CD4-positive, alpha-beta T cell treated with Interferon alpha-2 for 1 hour (primary cell): ENCODE data around the gene ZNF410.
A peak's percentile ranks its signal among the peaks of the same experiment; 100 is the strongest.
"Not testable (repeated sequence)": the region's sequence is repeated elsewhere in the genome, so short reads cannot be mapped to it uniquely, and the experiment has no call there.

ENCODE experiments used
- DNase-seq, 2 donors: peaks; one replicate each; pipeline ENCODE4 v3.0.0-alpha.2; 2020 to 2022

The ZNF410 gene

DNA sequence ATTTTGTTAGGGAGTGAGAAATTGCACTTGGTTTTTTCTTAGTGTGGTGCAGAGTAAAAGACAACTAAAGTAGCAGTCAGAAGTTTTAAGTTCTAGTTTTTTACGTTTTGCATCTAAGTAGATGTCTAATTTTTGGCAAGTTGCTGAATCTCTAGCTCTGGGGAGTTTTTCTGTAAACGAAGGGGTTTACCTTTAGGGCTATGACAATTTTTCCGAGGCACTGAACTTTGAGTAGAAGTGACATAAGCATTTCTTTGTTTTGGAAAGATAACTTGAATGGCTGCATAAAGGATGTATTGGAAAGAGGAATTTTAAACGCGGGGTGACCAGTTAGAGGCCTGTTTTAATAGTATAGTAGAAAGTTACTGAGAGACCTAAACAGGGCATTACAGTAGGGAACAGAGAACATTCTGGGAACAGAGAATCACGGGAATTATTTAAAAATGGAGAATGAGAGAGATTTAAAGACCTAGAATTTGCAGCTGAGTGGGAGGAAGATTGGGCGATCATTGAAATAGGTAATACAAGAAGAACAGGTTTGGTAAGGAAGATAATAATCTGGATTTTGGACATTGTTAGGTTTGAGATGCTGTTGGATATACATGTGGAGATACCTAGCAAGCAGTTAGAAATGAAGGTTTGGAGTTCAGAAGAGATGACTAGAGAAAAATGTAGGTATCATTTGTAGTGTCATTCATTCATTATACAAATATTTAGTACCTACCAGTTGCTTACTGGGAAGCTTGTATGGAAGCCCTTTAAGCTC, 1.2 kb downstream of the ZNF410 start:
- peak in 1 of 2 donors; percentile 30 for DNase-seq

DNA sequence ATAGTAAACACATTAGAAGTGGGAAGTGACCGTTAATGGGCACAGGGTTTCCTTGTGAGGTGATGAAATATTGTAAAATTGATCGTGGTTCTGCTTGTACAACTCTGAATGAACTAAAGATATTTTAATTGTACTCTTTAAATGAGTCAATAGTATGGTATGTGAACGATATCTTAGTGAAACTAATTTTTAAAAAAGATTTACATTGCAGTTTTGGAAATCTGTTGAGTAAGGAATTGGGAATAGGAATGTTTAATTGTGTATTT, 1.7 kb downstream of the ZNF410 start:
- DNase-seq: no peak

DNA sequence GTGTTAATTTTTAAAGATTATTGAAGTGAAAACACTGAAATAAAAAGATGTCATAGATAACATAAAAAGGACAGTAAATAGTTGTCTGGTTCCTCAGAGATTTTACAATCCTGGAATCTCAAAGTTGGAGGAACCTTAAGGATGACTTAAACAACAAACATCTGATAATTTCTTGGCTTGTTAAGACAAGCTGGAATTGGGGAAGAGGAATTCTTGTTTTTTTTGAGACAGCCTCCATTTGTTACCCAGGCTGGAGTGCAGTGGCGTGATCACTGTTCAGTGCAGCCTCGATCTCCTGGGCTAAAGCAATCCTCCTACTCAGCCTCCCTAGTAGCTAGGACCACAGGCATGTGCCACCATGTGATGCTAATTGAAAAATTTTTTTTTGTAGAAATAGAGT, 2.3 kb downstream of the ZNF410 start:
- no peak for DNase-seq

DNA sequence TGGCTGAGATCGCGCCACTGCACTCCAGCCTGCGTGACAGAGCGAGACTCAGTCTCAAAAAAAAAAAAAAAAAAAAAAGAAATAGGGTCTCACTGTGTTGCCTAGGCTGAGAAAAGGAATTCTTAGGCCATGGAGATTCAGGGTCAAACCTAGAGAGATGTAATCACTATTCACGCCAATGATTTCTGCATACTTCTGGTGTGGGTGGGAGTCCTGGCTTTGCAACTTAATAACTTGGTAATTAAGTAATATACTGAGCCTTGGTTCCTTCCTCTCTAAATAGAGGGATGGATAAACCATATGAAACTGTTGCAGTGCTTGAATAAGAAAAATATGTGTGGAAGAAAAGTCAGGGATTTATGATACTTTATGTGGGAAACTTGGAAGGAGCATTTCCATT, 2.7 kb downstream of the ZNF410 start:
- no peak for DNase-seq

DNA sequence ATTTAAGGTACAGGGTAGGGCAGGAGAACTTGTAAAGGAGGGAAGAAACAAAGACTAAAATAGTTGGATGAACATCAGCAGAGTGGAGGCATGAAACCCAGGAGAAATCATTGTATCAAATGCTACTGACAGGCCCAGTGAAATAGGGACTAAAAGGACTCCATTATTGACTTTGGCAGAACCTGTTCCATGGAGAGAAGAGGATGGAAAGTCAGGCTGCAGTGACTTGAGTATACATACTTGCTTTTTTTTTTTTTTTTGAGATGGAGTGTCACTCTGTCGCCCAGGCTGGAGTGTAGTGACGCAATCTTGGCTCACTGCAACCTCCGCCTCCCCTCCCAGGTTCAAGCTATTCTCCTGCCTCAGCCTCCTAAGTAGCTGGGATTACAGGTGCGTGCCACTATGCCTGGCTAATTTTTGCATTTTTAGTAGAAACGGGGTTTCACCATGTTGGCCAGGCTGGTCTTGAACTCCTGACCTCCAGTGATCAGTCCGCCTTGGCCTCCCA, 7.6 kb downstream of the ZNF410 start:
- not testable (repeated sequence) for DNase-seq

DNA sequence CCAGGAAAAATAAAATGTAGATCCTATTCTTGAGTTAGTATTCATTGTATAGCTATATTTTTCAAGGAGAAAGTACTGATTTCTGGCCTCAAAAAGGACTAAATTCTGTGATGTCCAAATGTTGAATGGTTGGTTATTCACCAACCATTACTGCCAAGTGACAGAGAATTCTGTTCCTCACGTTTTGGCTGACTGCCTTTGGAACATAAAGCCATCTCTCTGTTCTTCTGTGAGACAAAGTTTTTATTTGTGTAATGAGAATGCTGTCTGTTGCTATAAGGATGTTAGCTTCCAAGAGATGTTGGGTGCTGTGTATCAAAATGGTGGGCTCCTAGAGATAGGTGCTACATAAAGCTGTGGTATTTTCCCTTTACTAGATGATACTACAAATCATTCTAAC, 9.3 kb downstream of the ZNF410 start:
- no peak for DNase-seq

DNA sequence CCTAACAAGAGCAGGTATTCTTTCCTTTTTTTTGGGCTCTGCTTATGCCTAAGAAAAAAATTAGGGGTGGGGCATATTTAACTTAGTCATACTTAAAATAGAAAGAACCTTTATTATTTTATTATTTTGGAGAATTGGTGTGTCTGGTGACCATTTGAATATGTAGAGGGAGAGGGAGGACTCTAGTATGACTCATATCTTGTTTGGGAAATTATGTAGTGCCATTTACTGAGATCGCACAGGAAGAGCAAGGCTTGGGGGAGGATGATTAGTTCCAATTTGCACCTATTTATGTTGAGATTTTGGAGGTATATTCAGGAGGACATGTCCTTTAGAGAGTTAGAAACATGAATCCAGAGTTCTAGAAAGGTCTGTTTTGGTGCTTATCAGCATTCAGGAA, 9.9 kb downstream of the ZNF410 start:
- DNase-seq: no peak

DNA sequence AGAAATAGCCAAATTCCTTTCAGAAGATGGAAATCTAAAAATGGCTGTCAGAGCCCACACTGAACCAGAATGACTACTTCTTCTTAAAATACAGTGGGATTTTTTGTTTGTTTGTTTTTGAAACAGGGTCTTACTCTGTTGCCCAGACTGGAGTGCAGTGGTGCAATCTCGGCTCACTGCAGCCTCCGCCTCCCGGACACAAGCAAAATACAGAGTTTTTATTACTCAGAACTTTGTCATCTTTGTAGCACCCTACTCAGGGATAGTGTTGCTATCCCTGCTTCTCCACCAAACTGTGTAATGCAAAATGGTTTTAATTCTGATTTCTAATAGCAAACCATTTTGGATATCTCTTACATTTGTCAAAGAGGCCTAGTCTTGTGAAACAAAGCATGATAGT, 16.4 kb downstream of the ZNF410 start:
- DNase-seq: no peak

DNA sequence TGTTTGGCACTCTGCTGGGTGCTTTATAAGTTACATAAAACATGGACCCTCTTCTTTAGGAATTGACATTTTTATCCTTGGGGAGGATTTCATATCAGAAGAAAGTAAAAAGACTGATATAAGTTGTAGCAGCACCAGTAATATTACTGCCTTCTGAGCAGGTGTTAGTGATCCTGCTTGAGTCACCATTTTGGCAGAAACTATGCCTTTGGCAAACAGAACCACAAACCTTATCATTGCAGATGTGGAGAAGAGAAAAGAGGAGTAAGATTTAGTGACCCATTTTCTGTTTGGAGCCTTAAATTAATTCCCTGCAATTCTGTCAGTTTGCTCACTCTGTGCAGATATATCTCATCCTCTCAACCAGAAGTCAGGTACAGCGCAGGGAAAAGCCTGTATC, 23.0 kb downstream of the ZNF410 start:
- DNase-seq: no peak

DNA sequence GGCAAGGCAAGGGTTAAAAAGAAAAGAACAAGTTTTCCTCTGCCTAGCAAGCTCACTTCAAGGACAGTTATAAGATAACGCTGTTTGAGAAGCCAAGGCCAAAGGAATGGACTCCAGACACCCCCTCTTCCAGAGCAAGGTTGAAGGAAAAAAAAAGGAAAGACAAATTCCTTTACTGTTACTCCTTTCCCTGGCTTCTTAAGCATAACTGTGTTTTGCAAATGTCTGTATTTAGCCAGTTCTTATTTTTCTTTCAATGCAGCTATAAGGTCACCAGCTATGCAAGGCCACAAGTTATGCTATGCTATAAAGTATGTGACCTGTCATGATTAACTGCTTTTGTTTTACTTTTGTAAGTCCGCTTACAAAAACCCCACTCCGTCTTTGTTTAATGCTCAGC, 26.6 kb downstream of the ZNF410 start:
- no peak for DNase-seq

DNA sequence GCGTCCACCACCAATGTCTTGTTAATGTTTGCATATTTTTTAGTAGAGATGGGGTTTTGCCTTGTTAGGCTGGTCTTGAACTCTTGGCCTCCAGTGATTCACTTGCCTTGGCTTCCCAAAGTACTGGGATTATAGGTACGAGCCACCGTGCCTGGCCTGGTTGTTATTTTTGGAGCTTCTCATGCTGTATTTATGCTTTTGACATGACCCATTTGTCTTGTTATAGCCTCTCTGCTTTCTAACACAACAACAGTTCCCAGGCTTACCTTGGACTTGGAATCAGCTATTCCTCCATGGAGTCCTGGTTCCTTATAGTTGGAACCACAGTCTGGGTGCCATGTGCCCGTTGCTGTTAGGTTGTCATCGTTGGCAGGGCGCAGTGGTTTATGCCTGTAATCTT, 29.7 kb downstream of the ZNF410 start:
- DNase-seq: no peak

DNA sequence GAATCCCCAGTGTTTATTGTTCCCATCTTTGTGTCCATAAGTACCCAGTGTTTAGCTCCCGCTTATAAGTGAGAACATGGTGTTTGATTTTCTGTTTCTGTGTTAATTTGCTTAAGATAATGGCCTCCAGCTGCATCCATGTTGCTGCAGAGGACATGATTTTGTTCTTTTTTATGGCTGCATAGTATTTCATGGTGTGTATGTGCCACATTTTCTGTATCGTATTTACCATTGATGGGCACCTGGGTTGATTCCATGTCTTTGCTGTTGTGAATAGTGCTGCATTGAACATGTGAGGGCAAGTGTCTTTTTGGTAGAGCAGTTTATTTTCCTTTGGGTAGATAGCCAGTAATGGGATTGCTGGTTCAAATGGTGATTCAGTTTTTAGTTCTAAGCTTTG, 32.8 kb downstream of the ZNF410 start:
- DNase-seq: not testable (repeated sequence)

DNA sequence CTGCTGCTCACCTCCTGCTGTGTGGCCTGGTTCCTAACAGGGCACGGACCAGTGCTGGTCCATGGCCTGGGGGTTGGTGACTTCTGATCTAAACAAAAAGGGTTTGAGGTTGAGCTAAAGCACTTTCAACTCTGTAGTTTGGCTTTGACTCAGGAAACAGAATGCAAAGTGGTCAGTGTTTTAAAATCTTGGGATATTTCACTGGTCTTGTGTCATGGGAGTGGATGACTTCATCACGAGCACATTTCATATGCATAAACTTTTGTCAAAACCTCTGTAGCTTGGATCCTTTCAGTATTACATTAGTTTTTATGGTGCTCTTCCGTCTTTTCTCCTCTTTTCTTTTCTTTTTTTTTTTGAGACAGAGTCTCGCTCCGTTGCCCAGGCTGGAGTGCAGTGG, 37.7 kb downstream of the ZNF410 start:
- no peak for DNase-seq

DNA sequence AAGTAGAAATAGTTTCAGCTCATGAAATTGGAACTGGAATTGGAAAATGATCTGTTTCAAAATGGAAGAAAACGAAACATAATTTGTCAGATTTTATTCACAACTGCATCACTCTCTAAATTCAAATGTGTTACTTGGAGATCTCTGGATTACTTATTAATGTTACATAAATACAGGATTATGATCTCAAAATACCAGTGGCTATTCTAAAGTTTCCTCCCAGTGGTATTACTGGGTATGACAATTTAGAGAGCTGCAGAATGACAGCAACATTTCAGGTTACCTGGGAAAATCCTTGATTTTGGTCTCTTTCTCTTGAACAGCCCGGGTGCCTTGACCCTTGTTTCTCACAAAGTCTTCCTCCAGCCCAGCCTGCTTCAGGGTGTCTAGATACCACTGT, 49.0 kb downstream of the ZNF410 start:
- DNase-seq: peak in 1 of 2 donors; percentile 6

DNA sequence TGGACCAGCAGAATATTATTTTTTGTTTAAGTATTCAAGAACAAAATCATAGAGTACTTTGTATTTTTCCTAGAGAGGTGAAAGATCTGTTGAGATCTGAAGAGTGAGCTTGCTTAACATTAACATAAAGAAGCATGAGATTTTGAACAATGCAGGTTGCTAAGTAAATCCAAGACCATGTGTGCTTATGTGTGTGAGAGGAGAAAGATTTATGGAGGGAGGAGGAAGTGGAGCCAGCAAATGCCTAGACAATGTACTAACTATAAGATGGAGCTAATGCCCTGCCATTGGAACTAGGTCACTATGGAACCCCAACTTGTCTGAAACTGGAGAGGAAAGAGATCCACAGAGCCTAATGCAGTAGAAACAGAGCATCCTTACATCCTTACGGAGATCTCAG, 49.9 kb downstream of the ZNF410 start:
- no peak for DNase-seq

DNA sequence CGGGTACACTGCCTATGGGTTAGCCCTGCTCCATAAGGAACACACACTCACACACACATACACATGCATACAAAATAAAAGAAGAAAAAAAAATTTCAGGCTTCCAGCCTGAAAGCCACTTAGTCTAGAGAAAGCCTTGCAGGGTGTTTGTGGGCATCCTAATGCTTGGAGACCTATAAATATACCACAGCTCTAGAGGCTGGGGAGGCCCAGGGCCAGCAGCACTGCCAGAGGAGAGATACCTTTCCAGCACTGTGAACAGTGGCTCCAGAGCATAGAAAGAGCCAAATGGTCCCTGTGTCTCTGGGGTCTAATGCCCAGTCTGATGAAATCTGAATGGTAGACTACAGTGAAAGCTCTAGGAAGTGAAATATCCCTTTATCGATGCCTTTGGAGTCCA, 50.4 kb downstream of the ZNF410 start:
- DNase-seq: no peak

DNA sequence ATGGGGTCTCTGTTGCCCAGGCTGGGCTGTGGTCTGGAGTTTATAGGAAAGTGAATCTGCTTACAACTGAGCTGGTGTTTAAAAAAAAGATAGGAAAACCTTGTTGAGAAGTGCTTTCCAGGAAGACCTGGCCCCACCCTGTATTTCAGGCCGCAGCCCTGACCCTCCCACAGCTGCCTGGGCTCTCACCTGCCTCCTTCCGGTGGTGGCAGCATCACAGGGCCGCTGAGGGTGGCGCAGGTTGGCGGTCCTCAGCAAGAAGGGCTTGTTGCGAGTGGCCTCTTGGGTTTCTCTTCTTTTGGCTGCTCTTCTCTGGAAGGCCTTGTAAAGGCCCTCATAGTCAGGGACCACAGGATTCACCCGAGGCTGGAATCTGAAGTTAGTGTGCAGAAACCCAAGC, 55.5 kb downstream of the ZNF410 start:
- DNase-seq: no peak

DNA sequence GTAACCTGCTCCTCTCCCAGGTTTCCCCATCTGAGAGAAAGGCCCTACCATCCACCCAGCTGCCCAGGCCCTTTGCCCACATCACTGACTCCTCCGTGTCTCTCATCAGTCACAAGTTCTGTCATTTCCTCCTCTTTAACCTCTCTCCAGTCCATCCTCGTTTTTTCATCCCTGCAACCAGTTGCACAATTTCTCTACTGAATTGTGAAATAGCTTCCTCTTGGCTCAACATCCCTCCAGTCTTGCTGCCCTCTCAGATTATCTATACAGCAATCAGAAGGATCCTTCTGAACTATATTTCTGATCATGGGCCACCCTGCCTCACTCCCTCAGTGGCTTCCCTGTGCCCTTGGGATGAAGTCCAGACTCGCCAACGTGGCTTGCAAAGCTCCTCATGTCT, 56.4 kb downstream of the ZNF410 start:
- peak in 1 of 2 donors; percentile 25 for DNase-seq

DNA sequence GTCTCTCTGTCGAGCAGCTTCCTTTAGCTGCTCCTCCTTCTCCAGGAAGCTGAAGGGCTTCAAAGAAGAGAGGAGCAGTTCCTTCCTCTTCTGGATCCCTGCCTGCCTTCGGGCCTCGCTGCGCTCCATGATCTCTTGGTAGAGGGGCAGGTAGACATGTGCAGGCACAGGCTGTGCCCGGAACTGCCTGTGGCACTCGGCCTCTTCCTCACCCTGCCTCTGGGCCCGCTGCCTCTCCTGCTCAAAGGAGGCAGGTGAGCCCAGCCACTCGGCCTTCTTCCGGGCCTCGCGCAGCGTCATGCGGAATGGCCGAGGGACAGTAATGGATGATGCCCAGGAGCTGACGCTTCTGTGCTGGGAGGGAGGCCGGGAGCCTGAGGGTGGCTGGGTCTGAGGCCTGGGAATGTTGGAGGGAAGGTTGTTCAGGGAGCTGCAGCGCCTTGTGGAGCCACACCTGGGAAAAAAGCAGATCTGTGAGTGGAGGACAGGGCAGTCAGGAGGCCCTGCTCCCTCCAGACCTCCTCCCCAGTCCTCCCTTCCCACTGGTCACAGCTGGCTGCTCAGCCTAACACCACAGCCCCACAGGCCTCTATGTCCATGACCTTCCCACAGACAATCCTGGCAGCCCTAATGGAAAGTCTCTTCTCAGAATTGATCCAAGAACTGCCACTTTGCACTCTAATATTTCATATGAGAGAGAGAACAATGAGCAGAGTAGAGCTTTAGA, 57.9 kb downstream of the ZNF410 start:
- no peak for DNase-seq

DNA sequence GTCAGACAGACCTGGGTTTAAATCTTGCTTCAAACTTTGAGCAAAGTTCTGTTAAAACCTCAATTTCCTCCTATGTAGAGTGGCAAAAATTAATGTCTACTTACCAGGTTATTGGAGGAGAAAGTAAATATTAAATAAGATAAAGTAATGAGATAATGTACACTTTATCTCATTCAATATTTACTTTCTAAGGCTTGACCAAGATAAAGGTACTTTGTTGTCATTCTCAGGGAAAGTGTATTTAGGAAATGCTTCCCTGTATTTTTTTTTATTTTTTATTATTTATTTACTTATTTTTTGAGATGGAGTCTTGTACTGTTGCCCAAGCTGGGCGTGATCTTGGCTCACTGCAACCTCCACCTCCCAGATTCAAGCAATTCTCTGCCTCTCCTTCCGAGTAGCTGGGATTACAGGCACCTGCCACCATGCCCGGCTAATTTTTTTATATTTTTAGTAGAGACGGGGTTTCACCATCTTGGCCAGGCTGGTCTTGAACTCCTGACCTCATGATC, 58.6 kb downstream of the ZNF410 start:
- DNase-seq: no peak

DNA sequence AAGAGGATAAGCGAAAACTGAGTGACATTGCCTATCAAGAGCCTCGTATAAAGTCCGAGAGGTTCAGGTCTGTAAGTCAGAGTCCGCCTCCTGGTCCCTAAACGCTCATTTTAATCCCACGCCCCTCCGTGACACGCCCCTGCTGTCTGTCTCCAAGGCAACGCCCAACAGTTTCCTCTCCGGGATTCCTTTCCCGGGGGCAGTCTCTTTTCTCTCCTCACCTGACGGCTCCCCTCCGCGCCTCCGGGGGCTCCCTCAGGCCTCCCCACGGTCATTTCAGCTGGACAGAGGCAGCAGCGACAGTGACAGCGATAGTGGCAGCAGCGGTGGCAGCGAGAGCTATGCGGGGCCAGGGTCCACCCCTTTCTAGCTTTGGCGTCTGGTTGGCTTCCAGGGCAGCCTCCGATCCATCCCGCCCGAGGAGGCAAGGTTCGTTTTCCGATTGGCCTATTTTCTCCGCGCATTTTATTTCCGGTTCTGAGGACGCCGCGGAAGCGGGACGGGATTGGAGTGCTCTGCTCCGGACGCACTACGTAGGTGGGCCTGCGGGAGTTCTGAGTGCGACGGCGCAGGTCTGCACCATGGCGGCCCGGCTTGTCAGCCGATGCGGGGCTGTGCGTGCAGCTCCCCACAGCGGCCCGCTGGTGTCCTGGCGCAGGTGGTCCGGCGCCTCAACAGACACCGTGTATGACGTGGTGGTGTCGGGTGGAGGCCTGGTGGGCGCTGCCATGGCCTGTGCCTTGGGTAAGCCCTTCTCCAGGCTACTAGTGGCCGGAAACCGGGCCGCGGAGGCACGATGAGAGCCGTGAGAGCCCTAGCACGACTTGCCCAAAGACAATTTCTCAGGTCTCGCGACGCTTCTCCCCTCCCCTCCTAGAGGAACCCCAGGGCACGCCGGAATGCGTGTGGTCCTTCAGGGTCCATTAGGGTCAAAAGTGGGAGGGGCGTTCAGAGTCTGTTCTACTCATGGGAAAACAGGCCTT, 63.4 kb downstream of the ZNF410 start, which contains the start of the genes COQ6 and FAM161B:
COQ6 (plus strand) TSS at position 551 of the 983 bp plus-strand sequence; CDS start at position 582, 31 bp downstream.
FAM161B (minus strand) TSS at position 343 of the 983 bp plus-strand sequence; CDS start at position 275, 68 bp downstream.
- DNase-seq: peak; percentile 91 to 94

DNA sequence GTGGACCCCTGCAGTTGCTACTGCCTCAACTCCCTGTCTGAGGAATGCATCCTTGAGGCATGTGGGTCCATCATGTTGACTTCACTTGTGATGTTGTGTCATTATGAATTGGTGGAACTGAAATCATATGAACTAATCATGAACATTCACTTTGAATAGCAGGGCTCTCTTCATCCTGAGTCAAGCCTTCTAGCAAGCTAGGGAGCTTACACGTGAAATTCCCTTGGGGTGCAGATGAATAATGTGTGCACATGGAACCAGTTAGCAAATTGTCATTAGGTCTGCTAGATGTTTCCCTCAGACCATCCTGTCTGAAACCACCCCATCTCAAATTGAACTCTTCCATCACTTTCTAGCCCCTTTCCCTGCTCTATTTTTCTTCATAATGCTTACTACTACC, 67.1 kb downstream of the ZNF410 start:
- no peak for DNase-seq

DNA sequence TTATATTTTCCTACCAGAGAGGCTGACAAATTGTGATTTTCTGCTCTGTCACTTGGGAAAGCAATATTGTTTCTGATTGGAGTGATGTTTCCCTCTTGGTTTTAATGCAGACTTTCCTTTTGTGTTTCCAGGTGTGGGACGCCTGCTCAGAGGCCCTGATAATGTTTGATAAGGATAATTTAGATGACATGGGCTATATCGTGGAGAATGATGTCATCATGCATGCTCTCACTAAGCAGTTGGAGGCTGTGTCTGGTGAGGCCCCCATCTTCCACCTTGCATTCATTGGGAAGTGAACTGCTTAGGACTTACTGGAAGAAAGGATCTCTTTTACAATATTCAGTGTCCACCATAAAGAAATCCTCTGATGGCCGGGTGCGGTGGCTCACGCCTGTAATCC, 69.0 kb downstream of the ZNF410 start:
- DNase-seq: no peak
